Bronchial epithelial cell (primary cell): ENCODE measurements around the gene CDON. TPM values are rescaled to one million over a fixed set of nuclear protein-coding genes. Genes with fewer than 3 reads are reported as not detected.
"Not testable (repeated sequence)": the region's sequence is repeated elsewhere in the genome, so short reads cannot be mapped to it uniquely, and the experiment has no call there.

ENCODE experiments used
- DNase-seq: peaks from one replicate; pipeline ENCODE4 v3.0.0-alpha.2; 2010; ENCODE audit warnings: low read depth
- FAIRE-seq: peaks from 2 replicates; lab custom pipeline; 2011; peaks lifted over from hg19 to GRCh38; lab: Jason Lieb, UNC
- H3K27me3 ChIP-seq: 2 replicates; pipeline ENCODE4 v1.5.1; 2011; ENCODE audit warnings: low read length; ENCODE audit not compliant: control insufficient read depth, insufficient read depth
- H3K36me3 ChIP-seq: 2 replicates; pipeline ENCODE4 v1.5.1; 2011; ENCODE audit warnings: low read length; ENCODE audit not compliant: control insufficient read depth, insufficient read depth
- H3K4me3 ChIP-seq: 2 replicates; pipeline ENCODE4 v1.5.1; 2011; ENCODE audit warnings: mild to moderate bottlenecking, low read depth, low read length, control low read depth
- CTCF ChIP-seq: IDR thresholded peaks from 2 replicates; pipeline ENCODE4 v1.5.1; 2011; ENCODE audit warnings: mild to moderate bottlenecking, moderate library complexity, low read length, control low read depth, inconsistent platforms; ENCODE audit not compliant: insufficient read depth, severe bottlenecking
- total RNA-seq: library from RNA; depleted of rRNA; stranded (reverse); fragments of >200 nt; gene quantifications from 2 replicates; pipeline ENCODE4 v1.2.1, GENCODE V29; 2014

Gene CDON
- total RNA-seq, 1 donor from 2014 or later = 2.9 TPM

DNA sequence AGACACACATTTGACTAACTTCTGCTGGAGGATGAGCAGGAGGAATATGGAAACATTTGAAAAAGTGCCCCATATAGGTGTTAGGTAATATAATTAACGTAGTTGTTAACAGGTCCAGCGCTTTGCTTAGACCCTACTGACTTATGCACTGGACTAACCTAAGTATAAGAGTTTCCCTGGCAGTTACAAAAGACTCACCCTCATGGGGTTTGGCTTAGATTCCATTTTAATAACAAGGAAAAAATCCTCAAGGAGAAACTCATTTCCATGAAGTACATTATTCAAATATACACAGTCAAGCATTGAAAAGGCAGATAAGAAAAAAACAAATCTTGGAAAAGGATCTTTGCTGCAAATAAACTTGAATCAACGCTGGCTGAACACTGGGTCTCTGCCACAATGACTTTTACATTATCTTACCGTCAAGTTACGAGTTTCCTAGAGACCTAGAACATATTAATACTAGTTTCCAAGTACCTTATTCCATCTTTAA is 27.7 kb downstream of the CDON start:
- no peaks in the 10 kb centered on the region for H3K36me3 ChIP-seq
- no peak overlapping the region for H3K4me3 ChIP-seq
- no peak for TF ChIP-seq CTCF
- DNase-seq (no peak), FAIRE-seq (no peak)
- no peaks in the 10 kb centered on the region for H3K27me3 ChIP-seq

GRCh38 chr11:126034039-126034932 is 28.4 kb downstream of the CDON start:
- Histone ChIP-seq H3K4me3 (no peak overlapping the region), H3K36me3 (no peaks in the 10 kb centered on the region), H3K27me3 (no peaks in the 10 kb centered on the region)
- DNase-seq (no peak), FAIRE-seq (no peak)
- no peak for TF ChIP-seq CTCF

GRCh38 chr11:126032375-126032774 is 30.3 kb downstream of the CDON start:
- Histone ChIP-seq H3K4me3 (no peak overlapping the region), H3K27me3 (no peaks in the 10 kb centered on the region), H3K36me3 (no peaks in the 10 kb centered on the region)
- no peak for TF ChIP-seq CTCF
- FAIRE-seq = no peak
- no peak for DNase-seq

GRCh38 chr11:126029805-126030204 is 32.9 kb downstream of the CDON start:
- Histone ChIP-seq H3K27me3 (no peaks in the 10 kb centered on the region), H3K4me3 (no peak overlapping the region), H3K36me3 (no peaks in the 10 kb centered on the region)
- TF ChIP-seq CTCF = no peak
- FAIRE-seq (no peak), DNase-seq (no peak)

- FAIRE-seq = no peak
- Histone ChIP-seq H3K36me3 (no peaks in the 10 kb centered on the region), H3K27me3 (no peaks in the 10 kb centered on the region), H3K4me3 (no peak overlapping the region)
- DNase-seq = no peak
- TF ChIP-seq CTCF = no peak
Measured at GRCh38 chr11:126029237-126029636, 33.4 kb downstream of the CDON start.

DNA sequence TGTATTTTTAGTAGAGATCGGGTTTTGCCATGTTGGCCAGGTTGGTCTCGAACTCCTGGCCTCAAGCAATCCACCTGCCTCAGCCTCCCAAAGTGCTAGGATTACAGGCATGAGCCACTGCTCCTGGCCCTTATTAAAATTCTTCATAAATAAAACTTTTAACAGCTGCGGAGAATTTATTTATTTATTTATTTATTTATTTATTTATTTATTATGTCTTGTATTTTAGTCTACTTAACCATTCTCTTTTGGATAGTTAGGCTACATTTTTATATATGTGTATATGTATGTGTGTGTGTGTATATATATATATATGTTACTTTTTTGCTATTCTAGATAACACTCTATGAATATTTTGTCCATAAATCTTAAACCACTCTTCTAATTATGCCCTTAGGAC is 34.1 kb downstream of the CDON start:
- H3K36me3 ChIP-seq, H3K4me3 ChIP-seq, H3K27me3 ChIP-seq, DNase-seq, FAIRE-seq: not testable (repeated sequence)
